AG10803 (cell line): Measurements from ENCODE around the gene PDZD2.
"Not testable (repeated sequence)": the region's sequence is repeated elsewhere in the genome, so short reads cannot be mapped to it uniquely, and the experiment has no call there.

ENCODE experiments used
- DNase-seq: peaks from one replicate; pipeline ENCODE4 v3.0.0; 2010; ENCODE audit warnings: low read depth
- H3K4me3 ChIP-seq: 2 replicates; pipeline ENCODE4 v1.5.1; 2011; ENCODE audit warnings: mild to moderate bottlenecking, low read length, control low read depth
- TF ChIP-seq, protein P1 (sequence below): conservative IDR thresholded peaks from 2 replicates; pipeline ENCODE4 v1.5.1; 2011; ENCODE audit warnings: mild to moderate bottlenecking, low read length, control low read depth, inconsistent platforms

The PDZD2 gene

GRCh38 chr5:31770998-31771397 is 132.1 kb downstream of the PDZD2 start:
- no peak overlapping the region for H3K4me3 ChIP-seq
- no peak for DNase-seq
- TF ChIP-seq, protein P1, sequence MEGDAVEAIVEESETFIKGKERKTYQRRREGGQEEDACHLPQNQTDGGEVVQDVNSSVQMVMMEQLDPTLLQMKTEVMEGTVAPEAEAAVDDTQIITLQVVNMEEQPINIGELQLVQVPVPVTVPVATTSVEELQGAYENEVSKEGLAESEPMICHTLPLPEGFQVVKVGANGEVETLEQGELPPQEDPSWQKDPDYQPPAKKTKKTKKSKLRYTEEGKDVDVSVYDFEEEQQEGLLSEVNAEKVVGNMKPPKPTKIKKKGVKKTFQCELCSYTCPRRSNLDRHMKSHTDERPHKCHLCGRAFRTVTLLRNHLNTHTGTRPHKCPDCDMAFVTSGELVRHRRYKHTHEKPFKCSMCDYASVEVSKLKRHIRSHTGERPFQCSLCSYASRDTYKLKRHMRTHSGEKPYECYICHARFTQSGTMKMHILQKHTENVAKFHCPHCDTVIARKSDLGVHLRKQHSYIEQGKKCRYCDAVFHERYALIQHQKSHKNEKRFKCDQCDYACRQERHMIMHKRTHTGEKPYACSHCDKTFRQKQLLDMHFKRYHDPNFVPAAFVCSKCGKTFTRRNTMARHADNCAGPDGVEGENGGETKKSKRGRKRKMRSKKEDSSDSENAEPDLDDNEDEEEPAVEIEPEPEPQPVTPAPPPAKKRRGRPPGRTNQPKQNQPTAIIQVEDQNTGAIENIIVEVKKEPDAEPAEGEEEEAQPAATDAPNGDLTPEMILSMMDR: no peak

GRCh38 chr5:31771500-31771899 is 132.6 kb downstream of the PDZD2 start:
- H3K4me3 ChIP-seq: no peak overlapping the region
- TF ChIP-seq, protein P1: no peak
- no peak for DNase-seq

DNA sequence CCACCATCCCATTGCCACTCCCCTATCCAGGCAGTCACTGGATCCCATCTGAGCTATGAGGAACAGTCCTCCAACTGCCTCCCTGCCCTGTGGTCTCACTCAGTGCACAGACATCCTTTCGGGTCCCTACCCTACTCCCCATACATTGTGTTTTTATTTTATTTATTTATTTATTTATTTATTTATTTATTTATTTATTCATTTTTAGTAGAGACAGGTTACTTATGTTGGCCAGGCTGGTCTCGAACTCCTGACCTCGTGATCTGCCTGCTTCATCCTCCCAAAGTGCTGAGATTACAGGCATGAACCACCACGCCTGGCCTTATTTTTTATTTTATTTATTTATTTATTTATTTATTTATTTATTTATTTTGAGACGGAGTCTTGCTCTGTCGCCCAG is 137.4 kb downstream of the PDZD2 start:
- not testable (repeated sequence) for H3K4me3 ChIP-seq, DNase-seq

- H3K4me3 ChIP-seq: no peak overlapping the region
- TF ChIP-seq, protein P1: no peak
- no peak for DNase-seq
These were observed 138.2 kb downstream of the PDZD2 start for GRCh38 chr5:31776976-31777651.

DNA sequence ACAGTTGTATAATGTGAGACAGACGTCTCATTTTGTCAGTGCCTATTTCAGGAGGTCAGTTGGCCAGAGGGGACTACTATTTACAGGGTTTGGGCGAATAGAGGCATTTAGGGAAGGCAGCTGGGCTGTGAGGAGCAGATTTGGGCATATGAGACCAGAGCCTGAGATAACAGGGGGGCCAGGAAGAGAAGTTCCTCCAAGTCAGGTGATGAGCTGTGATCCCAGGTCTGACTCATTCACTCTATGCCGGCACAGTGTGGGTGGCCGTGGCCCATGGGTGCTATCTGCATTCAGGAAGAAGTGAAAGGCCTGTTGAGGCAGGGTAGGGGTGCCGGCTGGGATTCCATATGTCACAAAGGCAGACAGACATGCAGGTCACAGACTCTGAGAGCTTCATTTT is 142.8 kb downstream of the PDZD2 start:
- no peak for DNase-seq
- TF ChIP-seq, protein P1: no peak
- no peak overlapping the region for H3K4me3 ChIP-seq

DNA sequence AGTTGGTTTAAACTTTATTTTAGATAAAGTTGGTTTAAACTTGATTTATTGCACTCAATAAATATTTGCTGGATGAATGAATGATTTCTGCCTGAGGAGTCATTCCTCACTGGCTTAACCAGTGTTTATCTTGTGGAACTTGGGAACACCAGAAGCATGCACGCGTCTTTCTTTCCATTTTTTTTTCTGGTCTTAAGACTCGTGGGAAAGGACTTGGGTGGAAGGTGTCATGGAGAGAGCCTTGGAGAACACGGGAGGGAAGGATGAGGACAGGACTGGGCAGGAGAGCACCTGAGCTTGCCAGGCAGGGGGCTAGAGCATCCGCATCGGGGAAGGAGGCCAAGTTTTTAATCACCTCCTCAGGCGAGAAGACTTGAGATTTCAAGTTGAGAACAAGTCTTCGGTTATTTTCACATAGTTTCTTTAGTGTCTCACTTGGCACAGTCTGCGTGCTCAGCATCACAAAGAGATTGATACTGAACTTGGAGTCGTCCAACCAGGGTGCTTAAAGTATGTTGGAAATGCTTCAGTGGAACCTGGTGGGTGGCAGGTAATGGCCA is 144.2 kb downstream of the PDZD2 start:
- TF ChIP-seq, protein P1: no peak
- H3K4me3 ChIP-seq: no peak overlapping the region
- no peak for DNase-seq

DNA sequence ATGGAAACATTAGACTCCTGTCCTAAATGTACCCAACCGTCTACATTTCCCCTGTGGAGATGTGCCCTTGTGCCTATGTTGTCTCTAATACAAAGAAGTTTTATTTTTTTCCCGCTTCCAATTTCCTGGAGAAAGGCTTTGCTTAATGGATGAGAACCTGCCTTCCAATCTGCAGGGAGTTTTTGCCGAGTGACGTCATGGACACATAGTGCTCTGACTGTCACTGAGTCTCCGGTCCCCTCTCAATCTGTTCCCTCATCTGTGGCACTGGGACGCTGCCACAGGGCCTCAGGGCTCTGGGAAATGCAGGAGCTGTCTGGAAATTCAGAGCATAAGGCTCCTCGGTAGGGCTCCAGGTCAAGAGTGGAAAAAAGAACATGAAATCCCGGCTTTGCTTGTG is 144.8 kb downstream of the PDZD2 start:
- DNase-seq: no peak
- TF ChIP-seq, protein P1: no peak
- H3K4me3 ChIP-seq: no peak overlapping the region
